ENCODE results near the gene WDR4.
"Not testable (repeated sequence)": the region's sequence is repeated elsewhere in the genome, so short reads cannot be mapped to it uniquely, and the experiment has no call there.

WDR4 gene

DNA sequence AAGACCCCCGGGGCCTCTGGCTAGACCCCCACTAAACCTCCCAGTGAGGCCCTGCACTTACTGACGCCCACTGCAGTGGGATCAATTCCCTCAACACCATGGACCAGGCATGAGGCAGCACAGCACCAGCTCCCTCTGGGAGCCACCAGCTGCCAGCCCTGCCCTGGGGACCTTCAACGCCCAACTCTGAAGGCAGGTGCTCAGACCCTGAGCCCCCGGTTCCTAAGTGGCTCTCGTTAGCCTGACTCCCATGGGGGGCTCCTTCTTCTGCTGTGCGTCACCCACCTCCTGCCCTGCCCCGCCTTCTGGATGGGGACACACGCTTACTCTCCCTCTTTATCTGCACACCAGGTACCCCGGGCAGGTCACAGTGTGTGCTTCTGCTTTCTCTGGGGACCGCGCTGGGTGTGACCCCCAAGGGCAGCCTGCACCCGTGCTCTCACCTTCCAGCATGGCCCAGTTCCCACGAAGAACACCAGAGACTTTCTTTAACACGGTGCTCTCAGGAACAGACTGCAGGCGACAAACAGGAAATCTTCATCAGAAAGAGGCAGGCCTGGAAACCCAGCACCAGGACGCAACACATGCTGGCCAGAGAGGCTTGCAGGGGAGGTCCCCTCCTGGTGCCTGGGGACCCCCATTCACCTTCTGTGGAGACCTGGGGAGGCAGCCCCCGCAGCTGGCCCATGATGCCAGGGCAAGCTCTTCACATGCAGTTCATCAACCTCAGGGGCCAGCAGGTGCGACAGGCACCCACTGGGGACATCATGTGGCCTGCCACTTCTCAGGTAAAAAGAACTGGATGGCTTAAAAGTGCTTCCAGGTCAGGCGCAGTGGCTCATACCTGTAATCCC lies 27.3 kb downstream of the WDR4 start:
- DNase-seq = no peak

DNA sequence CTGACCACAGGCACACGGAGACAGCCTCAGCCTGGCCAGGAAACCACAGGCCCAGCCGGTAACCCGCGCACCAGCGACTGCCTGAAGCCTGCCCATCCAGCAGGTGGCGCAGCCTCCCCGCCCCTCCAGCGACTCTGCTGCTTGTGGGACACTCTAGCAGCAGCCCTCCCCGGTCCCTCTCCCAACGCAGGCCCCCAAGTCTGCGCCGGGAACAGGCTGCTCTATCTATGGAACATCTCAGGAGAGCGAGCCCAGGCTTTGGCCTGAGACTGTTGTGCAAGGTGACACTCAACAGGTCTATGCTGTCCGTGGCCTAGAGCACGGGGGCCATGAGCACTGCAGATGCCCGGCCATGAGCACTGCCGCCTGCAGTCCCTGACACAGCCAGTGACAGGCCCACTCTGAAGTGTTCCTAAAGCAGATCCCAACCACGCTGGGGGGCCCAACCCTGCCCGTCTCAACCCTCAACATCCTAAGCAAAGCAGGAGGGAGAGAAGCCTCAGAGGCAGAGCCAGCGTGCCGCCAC lies 28.4 kb downstream of the WDR4 start:
- no peak for DNase-seq

DNA sequence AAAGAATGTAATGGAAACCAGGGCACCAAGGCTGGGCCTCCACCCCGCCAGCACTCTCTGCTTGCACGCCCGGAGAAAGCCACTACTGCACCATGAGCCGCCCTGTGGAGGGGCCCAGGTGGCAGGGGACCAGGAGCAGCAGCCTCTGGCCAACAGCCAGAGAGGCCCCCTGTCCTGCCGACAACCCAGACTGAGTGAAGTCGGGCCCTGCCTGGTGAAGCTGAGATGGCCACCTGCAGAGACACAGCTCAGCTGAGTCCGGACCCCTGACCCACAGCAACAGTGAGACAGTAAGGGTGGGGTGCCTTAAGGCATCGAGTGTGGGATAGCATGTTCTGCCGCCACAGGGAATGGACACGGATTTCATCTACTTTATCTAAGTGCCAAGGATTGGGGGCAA lies 28.9 kb downstream of the WDR4 start:
- no peak for DNase-seq

DNA sequence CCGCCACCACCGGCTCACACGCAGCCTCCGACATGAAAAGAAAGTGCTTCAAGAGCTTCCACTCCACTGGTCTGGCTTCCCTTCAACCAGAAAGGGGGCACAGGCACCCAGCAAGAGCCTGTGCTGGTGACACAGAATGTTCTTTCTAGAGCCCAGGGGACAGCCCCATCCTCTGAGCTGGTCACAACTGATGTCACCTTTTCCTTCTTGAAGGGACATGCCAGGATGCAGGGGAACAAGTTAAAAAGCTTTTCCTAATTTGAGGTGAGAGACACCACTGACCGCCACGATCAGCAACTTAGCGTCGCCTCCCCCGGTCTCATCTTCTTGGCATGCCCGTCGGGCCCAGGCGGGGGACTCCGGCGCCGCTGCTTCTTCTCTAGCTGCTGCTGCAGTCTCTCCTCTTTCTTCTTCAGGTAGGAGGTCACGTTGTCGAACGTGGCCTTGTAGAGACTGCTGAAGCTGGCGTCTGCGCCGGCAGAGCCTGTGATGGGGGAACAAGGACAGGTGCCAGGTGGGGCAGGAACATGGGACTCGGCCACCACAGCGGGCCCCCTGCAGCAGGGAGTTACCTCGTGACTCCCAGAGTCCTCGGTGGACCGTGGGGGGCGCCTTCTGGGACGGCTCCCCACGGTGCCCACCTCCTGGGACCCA lies 29.5 kb downstream of the WDR4 start:
- no peak for DNase-seq

- no peak for DNase-seq
These were observed 30.2 kb downstream of the WDR4 start for GRCh38 chr21:42848932-42849758.

- not testable (repeated sequence) for DNase-seq
These were observed 31.0 kb downstream of the WDR4 start for GRCh38 chr21:42848144-42848931.

DNA sequence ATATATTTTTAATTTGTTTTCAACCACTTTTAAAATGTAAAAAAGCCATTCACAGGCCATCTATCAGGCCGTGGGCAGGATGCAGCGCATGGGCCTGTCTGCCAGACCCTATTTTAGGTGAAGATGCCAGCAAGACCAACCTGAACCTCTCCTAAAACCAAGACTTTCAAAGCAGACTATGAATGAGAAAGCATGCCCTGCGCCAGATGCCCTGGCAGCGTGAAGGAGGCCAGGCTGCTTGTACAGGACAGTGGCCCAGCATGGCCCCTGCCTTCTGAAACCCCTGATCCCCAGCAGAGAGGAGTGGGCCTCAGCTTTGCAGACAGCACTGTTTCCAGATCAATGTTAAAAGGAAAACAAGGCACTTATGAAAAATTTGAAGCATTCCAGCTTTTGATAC lies 31.6 kb downstream of the WDR4 start:
- no peak for DNase-seq

DNA sequence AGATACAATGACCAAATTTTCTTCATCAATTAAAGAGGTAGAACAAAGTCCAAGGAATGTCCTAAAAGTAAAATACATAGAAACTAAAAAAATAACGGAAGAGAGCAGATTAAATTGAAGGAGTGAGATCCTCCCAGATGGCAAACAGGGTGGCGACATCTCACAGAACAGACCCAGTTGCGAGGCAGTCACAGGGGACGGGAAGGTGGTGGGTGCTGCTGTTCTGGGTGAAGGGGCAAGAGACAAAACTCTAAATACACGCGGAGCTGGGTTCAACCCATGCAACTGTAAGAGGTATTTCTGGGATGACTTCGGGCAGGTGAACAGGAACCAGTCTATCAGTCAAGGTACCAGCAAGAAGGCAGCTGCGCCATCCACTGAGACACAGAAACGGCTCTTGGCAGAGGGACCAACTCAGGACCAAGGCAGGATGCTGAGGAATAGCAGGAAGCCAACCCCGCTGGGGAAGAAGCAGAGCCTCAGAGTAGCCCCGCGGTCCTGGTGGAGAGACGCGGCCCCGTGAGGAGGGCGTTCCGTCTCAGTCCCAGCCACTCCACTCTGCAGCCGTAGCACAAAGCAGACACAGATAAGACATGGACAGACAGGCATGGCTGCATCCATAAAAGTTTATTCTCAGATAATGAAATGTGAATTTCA lies 32.2 kb downstream of the WDR4 start:
- DNase-seq = no peak

- no peak for DNase-seq
These were observed 33.1 kb downstream of the WDR4 start for GRCh38 chr21:42846221-42846620.

- no peak for DNase-seq
These were observed 33.9 kb downstream of the WDR4 start for GRCh38 chr21:42845296-42845965.

GRCh38 chr21:42844411-42845113 lies 34.8 kb downstream of the WDR4 start:
- no peak for DNase-seq

DNA sequence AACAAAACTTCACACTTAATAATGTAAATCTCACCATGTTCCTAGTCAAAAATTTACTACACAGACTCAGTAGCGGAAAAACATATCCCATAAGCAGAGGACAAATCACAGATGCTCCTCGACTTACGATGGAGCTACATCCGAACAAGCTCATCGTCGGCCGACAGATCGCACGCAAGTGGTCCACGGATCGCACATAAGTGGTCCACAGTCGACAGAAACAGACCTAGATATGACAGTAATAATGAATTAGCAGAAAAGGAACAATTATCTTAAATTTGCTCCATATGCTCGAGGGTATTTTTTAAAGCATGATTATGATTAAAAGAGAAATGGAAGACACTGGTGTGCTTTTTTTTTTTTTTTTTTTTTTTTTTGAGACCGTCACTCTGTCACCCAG lies 36.3 kb downstream of the WDR4 start:
- DNase-seq = no peak

GRCh38 chr21:42841916-42842655 lies 37.3 kb downstream of the WDR4 start:
- not testable (repeated sequence) for DNase-seq

GRCh38 chr21:42841156-42841915 lies 38.0 kb downstream of the WDR4 start:
- DNase-seq = no peak

GRCh38 chr21:42840411-42841155 lies 38.8 kb downstream of the WDR4 start:
- DNase-seq = no peak

GRCh38 chr21:42839271-42840231 lies 39.8 kb downstream of the WDR4 start:
- DNase-seq = no peak

GRCh38 chr21:42838212-42838690 lies 41.1 kb downstream of the WDR4 start:
- DNase-seq = not testable (repeated sequence)

Measured in DMS153 (cell line).